Natural killer cell (primary cell): ENCODE data around the gene PHKG2. TPM values are rescaled to one million over a fixed set of nuclear protein-coding genes. Genes with fewer than 3 reads are reported as not detected.

Experiments used
- ATAC-seq, 3 donors: fragments of 150-1000 bp in 2 of 3; fragments of 200-7000 bp in 1 of 3; cut with Tn5 transposase; 1 replicate in 1 of 3; 2 replicates in 2 of 3; pipeline ENCODE4 v1.10.0; 2021; ENCODE audit warnings: mild to moderate bottlenecking in 2 of 3, moderate library complexity in 2 of 3
- DNase-seq, 2 donors: peaks; one replicate each; pipeline versions ENCODE4 v3.0.0 to v3.0.0-alpha.2; 2013 to 2021; ENCODE audit warnings: mixed read lengths in 1 of 2
- H3K27ac ChIP-seq: one replicate; pipeline ENCODE4 v1.5.1; 2013; ENCODE audit warnings: mild to moderate bottlenecking, low read length
- H3K27me3 ChIP-seq: one replicate; pipeline ENCODE4 v1.6.1; 2013; ENCODE audit warnings: low read length; ENCODE audit not compliant: control insufficient read depth, insufficient read depth
- H3K36me3 ChIP-seq: one replicate; pipeline ENCODE4 v1.6.1; 2013; ENCODE audit warnings: low read length; ENCODE audit not compliant: control insufficient read depth, insufficient read depth
- H3K4me1 ChIP-seq: one replicate; pipeline ENCODE4 v1.6.1; 2013; ENCODE audit warnings: low read length; ENCODE audit not compliant: control insufficient read depth, insufficient read depth
- H3K4me3 ChIP-seq: one replicate; pipeline ENCODE4 v1.5.1; 2013; ENCODE audit warnings: low read length
- H3K9me3 ChIP-seq: one replicate; pipeline ENCODE4 v1.6.1; 2013; ENCODE audit warnings: low read length; ENCODE audit not compliant: control insufficient read depth, insufficient read depth
- H3K27ac Mint-ChIP-seq, 2 donors: one replicate each; pipeline ENCODE4 v1.8.0; 2022; ENCODE audit warnings: mild to moderate bottlenecking in 2 of 2, mixed read lengths in 2 of 2, moderate library complexity in 1 of 2
- H3K27me3 Mint-ChIP-seq, 2 donors: one replicate each; pipeline ENCODE4 v1.8.0; 2022; ENCODE audit warnings: low read depth in 2 of 2, mixed read lengths in 2 of 2
- H3K36me3 Mint-ChIP-seq: one replicate; pipeline ENCODE4 v1.8.0; 2022; ENCODE audit warnings: mixed read lengths
- H3K4me1 Mint-ChIP-seq, 2 donors: one replicate each; pipeline ENCODE4 v1.8.0; 2022; ENCODE audit warnings: mixed read lengths in 2 of 2
- H3K4me3 Mint-ChIP-seq: one replicate; pipeline ENCODE4 v1.8.0; 2022; ENCODE audit warnings: mild to moderate bottlenecking, moderate library complexity, mixed read lengths
- H3K9me3 Mint-ChIP-seq, 2 donors: one replicate each; pipeline ENCODE4 v1.8.0; 2022; ENCODE audit warnings: mixed read lengths in 2 of 2
- WGBS: methylation state at CpG from one replicate; pipeline ENCODE4 v1.1.7; 2013; ENCODE audit warnings: missing lambda C conversion rate; ENCODE audit not compliant: insufficient coverage; 5-methylcytosine and 5-hydroxymethylcytosine counted together
- intact Hi-C: fragments of 100-400 bp; cut with micrococcal nuclease; formaldehyde crosslinking; loops from one replicate; pipeline ENCODE4 v1.14.2; 2022
- total RNA-seq, 4 donors: library from RNA; stranded (reverse); fragments of 120-200 nt in 1 of 4; gene quantifications; one replicate each; pipeline versions ENCODE4 v1.2.3 to v1.2.4, GENCODE V29; 2013 to 2022
- TF ChIP-seq, protein P1 (sequence below): fragments of 200-600 bp; IDR thresholded peaks from one replicate; pipeline ENCODE4 v1.8.0; 2022; ENCODE audit warnings: antibody characterized with exemption

Gene PHKG2
- total RNA-seq, 3 donors from 2014 or later (not counting 1 experiment from before 2014, with no cell fraction given): 50.5 to 86.1 (median 64.8) TPM

DNA sequence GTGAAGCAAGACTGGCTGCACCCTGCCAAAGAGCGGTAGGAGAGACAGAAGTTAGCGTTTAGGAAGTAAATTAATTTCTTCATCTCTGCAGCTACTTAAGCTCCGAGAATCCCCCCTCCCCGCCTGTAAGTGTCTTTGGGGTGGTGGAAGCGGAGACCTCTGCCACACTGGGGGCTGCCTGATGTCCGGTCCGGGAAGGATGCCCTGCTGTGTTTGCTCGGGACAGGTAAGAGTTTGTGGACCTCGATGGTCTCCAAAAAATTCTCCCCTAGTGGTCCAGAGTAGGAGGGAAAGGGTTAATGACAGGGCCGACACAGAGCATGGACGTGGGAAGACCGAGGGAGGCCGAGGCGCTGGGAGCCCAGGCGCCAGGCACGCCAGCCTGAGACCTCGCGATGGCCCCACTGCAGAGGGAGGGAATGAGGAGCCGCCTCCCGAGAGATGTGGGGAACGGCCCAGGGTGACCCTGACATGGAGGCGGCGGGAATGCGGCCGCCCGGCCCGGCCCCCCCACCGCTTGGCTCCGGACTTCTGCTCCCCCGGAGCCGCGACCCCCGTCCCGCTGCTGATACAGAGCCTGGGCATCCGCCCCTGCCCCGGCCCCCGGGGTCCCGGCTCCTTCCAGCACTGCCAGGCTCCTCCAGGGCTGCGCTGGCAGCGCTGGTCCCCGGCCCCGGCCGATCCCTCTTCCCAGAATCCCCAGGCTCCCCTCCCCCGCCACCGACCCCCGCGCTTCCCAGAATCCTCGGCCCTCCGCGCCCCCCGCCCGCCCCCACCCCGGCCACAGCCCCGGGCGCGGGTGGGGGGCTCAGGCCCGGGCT, 38.1 kb downstream of the PHKG2 start:
- Mint-ChIP-seq H3K27ac (peak overlapping the region in 1 of 2 donors; percentile 16), H3K9me3 (no peaks in the 10 kb centered on the region), H3K4me1 (peaks cover 5 to 18% of the 10 kb centered on the region in 2 donors), H3K27me3 (peaks cover 8 to 13% of the 10 kb centered on the region in 2 donors), H3K36me3 (no peaks in the 10 kb centered on the region), H3K4me3 (peak overlapping the region; percentile 69)
- intact Hi-C loops: no loop called here
- H3K9me3 ChIP-seq: no peaks in the 10 kb centered on the region
- H3K27ac ChIP-seq: no peak overlapping the region
- DNase-seq (no peak), ATAC-seq (peak; percentile 44 to 64 (median 50))
- peaks cover 11% of the 10 kb centered on the region for H3K27me3 ChIP-seq
- H3K36me3 ChIP-seq: no peaks in the 10 kb centered on the region
- 9% methylated on average over 47 of the region's 57 CpGs for WGBS
- peak overlapping the region; percentile 67 for H3K4me3 ChIP-seq
- TF ChIP-seq, protein P1, sequence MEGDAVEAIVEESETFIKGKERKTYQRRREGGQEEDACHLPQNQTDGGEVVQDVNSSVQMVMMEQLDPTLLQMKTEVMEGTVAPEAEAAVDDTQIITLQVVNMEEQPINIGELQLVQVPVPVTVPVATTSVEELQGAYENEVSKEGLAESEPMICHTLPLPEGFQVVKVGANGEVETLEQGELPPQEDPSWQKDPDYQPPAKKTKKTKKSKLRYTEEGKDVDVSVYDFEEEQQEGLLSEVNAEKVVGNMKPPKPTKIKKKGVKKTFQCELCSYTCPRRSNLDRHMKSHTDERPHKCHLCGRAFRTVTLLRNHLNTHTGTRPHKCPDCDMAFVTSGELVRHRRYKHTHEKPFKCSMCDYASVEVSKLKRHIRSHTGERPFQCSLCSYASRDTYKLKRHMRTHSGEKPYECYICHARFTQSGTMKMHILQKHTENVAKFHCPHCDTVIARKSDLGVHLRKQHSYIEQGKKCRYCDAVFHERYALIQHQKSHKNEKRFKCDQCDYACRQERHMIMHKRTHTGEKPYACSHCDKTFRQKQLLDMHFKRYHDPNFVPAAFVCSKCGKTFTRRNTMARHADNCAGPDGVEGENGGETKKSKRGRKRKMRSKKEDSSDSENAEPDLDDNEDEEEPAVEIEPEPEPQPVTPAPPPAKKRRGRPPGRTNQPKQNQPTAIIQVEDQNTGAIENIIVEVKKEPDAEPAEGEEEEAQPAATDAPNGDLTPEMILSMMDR: no peak
- peaks cover 22% of the 10 kb centered on the region for H3K4me1 ChIP-seq

DNA sequence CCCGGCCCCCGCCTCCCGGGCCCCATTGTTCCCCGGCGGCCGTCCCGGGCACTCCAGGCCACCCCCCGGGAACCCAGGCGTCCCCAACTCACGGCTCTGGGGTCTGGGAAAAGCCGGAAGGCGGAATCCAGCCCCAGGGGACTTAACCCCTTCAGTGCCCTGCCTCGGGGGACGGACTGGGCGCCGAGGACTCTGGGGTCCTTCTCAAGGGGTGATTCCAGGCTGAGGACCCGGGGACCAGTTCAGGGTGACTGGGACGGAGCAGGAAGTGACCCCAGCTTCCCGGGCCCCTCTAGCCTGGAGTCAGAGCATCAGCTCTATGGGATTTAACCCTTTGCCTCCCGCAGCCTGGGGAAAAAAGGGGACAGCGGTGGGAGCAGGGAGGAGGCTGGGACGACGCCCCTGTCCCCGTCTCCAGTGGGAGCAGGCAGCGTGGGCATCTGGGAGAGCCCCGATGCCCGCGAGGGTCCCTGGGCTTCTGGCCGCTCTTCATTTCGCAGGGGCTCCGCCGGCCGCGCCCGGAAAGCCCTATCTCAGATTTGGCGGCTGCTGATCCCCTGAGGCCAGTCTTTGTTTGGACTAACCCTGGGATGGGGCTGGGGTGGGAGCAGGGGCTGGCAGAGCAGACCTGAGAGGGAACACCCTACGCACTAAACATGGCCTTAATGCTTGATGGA, 38.8 kb downstream of the PHKG2 start, which contains the start of gene ZNF629:
TSS of gene ZNF629 (minus strand) at position 270 of the 677 bp plus-strand sequence. CDS start 2,723 bp downstream, outside the sequence.
- H3K36me3 Mint-ChIP-seq: no peaks in the 10 kb centered on the region
- ATAC-seq (peak; percentile 26 to 58 (median 41)), DNase-seq (peak in 1 of 2 donors; percentile 59)
- WGBS: 2% methylated on average over 37 of the region's 37 CpGs
- TF ChIP-seq, protein P1: no peak
- H3K27me3 Mint-ChIP-seq: peaks cover 8 to 13% of the 10 kb centered on the region in 2 donors
- Histone ChIP-seq H3K4me3 (peak within 1 kb of the TSS; percentile 67), H3K27ac (no peak within 1 kb of the TSS), H3K9me3 (no peaks in the 10 kb centered on the region), H3K27me3 (peaks cover 11% of the 10 kb centered on the region), H3K4me1 (peaks cover 22% of the 10 kb centered on the region), H3K36me3 (no peaks in the 10 kb centered on the region)
- H3K4me3 Mint-ChIP-seq: peak within 1 kb of the TSS; percentile 88
- H3K9me3 Mint-ChIP-seq: no peaks in the 10 kb centered on the region
- intact Hi-C loops: no loop called here
- H3K27ac Mint-ChIP-seq: peak within 1 kb of the TSS in 1 of 2 donors; percentile 52
- H3K4me1 Mint-ChIP-seq: peaks cover 5 to 18% of the 10 kb centered on the region in 2 donors

DNA sequence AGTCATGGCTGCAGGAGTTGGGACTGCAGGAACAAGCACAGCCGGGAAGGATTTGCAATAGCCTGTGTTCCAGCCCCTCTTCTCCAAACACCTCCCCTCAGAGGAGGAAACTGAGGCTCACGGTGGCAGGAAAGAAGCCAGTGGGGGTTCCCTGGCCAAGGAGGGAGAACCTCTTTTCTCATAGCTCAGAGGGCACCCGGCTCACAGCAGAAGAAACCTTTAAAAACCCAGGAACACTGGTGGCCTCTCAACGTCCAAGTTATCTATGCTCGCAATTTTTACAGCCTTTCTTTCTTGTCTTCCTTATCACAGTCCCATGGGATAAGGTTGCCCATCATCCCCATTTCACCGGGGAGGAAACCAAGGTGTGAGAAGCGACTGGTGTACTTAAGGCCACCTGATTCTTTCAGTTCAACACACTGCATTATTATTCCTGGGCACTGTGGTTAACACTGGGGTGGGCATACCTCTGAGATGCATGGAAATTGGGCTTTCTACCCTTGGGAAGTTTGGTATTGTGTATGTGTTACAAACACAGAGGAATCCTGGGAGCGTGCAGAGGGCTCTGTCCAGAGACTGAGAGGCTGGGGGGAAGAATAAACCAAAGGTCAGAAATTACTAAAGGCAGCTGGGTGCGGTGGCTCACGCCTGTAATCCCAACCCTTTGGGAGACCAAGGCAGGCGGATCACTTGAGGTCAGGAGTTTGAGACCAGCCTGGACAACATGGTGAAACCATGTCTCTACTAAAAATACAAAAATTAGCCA, 39.6 kb downstream of the PHKG2 start:
- intact Hi-C loops: no loop called here
- no peak for DNase-seq
- no peak for ATAC-seq
- Mint-ChIP-seq H3K9me3 (no peaks in the 10 kb centered on the region), H3K27me3 (peaks cover 8 to 13% of the 10 kb centered on the region in 2 donors), H3K4me3 (peak overlapping the region; percentile 88), H3K4me1 (peaks cover 5 to 18% of the 10 kb centered on the region in 2 donors), H3K27ac (no peak overlapping the region), H3K36me3 (no peaks in the 10 kb centered on the region)
- no peaks in the 10 kb centered on the region for H3K36me3 ChIP-seq
- peaks cover 11% of the 10 kb centered on the region for H3K27me3 ChIP-seq
- peak overlapping the region; percentile 67 for H3K4me3 ChIP-seq
- H3K9me3 ChIP-seq: no peaks in the 10 kb centered on the region
- no peak overlapping the region for H3K27ac ChIP-seq
- TF ChIP-seq, protein P1: no peak
- peaks cover 22% of the 10 kb centered on the region for H3K4me1 ChIP-seq
- WGBS: 63% methylated on average over 11 of the region's 11 CpGs
